Activated T-cell treated with anti-CD3 and anti-CD28 coated beads, Interleukin-2, amount 50 U/mL, for 4 hours (primary cell): Measurements from ENCODE around the gene UBE2E3. TPM values are rescaled to one million over a fixed set of nuclear protein-coding genes. Genes with fewer than 3 reads are reported as not detected.
"Not testable (repeated sequence)": the region's sequence is repeated elsewhere in the genome, so short reads cannot be mapped to it uniquely, and the experiment has no call there.

Experiments
- ATAC-seq, 2 donors: fragments of 200-7000 bp; cut with Tn5 transposase; one replicate each; pipeline ENCODE4 v1.10.0; 2021
- DNase-seq: peaks from one replicate; pipeline ENCODE4 v3.0.0-alpha.2; 2020
- H3K27me3 Mint-ChIP-seq: one replicate; pipeline ENCODE4 v1.8.0; 2021; ENCODE audit warnings: low read depth, mixed read lengths
- H3K36me3 Mint-ChIP-seq: one replicate; pipeline ENCODE4 v1.8.0; 2022; ENCODE audit warnings: mixed read lengths; ENCODE audit not compliant: insufficient read depth
- H3K4me1 Mint-ChIP-seq: one replicate; pipeline ENCODE4 v1.8.0; 2021; ENCODE audit warnings: low read depth, mixed read lengths
- H3K4me3 Mint-ChIP-seq: one replicate; pipeline ENCODE4 v1.8.0; 2021; ENCODE audit warnings: mild to moderate bottlenecking, moderate library complexity, mixed read lengths
- H3K9me3 Mint-ChIP-seq: one replicate; pipeline ENCODE4 v1.8.0; 2021; ENCODE audit warnings: mixed read lengths
- total RNA-seq, 3 donors: library from RNA; stranded (reverse); gene quantifications; one replicate each; pipeline ENCODE4 v1.2.1, GENCODE V29; 2021

UBE2E3 gene
- total RNA-seq, 3 donors from 2014 or later: 30.1 to 33.5 (median 30.7) TPM

DNA sequence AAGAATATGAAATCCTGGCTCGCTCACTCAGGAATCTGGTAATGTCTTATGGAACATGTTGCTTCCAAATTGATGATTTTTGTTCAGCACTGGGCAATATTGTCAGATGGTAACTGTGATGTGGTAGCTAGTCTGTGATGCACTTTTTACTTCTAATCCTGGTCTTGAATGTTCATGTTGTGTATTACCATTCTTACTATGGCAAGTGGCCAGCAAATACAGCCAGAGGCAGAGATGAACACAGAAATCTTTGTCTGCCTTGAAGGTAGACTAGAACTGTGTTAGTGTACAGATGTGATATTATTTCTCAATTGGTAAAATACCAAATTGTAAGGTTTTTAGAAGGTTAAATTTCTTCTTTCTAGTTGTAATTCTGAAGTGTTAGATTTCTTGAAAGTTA is 83.3 kb downstream of the UBE2E3 start:
- no peak for DNase-seq
- no peak overlapping the region for H3K4me3 Mint-ChIP-seq
- H3K27me3 Mint-ChIP-seq: no peaks in the 10 kb centered on the region
- ATAC-seq: no peak
- H3K36me3 Mint-ChIP-seq: peaks cover 2% of the 10 kb centered on the region
- no peaks in the 10 kb centered on the region for H3K4me1 Mint-ChIP-seq
- H3K9me3 Mint-ChIP-seq: no peaks in the 10 kb centered on the region

DNA sequence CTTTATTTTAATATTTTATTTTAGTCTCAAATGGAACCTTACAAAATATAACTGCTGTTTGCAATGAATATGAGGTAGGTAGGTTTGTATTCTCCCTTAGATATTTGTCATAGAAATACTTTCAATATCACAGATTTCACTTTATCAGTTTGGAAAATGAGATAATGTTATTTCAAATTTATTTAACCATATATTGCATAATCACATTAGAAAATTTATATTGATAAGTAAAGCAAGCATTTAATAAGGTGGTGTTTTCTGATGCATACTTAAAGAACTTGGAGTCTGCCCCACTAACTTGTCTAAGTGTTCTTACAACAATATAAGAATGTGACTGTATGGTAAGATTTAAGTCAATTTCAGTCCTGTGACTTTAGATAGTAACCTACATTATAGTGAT is 85.1 kb downstream of the UBE2E3 start:
- H3K4me3 Mint-ChIP-seq: no peak overlapping the region

DNA sequence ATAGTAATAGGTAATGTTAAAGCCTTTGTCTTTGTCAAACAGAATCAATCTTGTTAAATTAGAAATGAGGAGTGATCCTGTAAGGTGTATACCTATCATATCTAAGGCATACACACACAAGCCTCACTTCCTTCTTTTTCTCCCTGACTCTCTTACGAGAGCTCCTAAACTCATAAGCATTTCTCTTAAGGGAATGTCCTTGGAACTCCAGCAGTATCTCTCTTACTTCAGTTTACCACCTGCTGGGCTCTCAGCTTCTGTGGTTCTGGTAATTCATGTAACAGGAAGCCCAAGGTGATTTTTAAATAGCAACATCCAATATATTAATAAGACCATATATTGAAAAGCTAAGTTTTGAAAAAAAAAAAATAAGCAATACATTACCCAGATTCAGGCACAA is 85.9 kb downstream of the UBE2E3 start:
- DNase-seq (no peak), ATAC-seq (no peak)
- H3K36me3 Mint-ChIP-seq: peaks cover 2% of the 10 kb centered on the region
- no peaks in the 10 kb centered on the region for H3K4me1 Mint-ChIP-seq
- no peaks in the 10 kb centered on the region for H3K27me3 Mint-ChIP-seq
- H3K9me3 Mint-ChIP-seq: no peaks in the 10 kb centered on the region
- no peak overlapping the region for H3K4me3 Mint-ChIP-seq

More for the DNA sequence above, 85.1 kb downstream of the UBE2E3 start:
- H3K27me3 Mint-ChIP-seq: no peaks in the 10 kb centered on the region
- no peak for DNase-seq
- H3K4me1 Mint-ChIP-seq: no peaks in the 10 kb centered on the region
- H3K9me3 Mint-ChIP-seq: no peaks in the 10 kb centered on the region
- peaks cover 2% of the 10 kb centered on the region for H3K36me3 Mint-ChIP-seq
- ATAC-seq: no peak

DNA sequence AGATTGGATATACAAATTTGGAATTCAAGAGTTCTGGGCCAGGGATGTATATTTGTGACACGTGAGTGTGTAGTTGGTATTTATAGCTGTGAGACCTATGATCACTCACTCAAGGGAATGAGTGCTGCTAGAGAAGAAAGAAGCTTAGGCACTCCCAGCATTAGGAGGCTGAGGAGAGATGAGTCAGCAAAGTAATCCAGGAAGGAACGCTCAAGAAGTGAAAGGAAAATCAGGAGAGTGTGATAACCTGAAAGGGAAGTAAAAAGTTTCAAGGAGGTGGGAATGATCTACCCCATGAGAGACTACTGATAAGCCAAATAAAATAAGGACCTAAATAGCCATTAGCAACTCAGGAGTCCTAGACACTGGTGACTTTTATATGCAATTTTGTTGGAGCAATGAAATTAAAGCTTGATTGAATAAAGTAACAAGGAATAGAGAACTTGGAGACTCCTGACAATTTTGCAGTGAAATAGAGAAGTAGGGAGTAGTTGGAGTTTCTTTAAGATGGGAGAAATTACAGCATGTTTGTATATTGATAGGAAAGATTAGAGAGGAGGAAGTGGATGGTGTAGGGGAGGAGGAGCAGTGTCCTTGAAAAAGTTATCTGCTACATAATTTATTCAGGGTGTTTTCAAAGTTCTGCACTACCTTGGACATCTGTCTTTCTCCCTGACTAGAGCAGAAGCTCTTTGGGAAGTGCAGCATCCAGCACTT is 89.9 kb downstream of the UBE2E3 start:
- H3K4me1 Mint-ChIP-seq: no peaks in the 10 kb centered on the region
- H3K4me3 Mint-ChIP-seq: no peak overlapping the region
- ATAC-seq (no peak), DNase-seq (no peak)
- H3K9me3 Mint-ChIP-seq: no peaks in the 10 kb centered on the region
- H3K36me3 Mint-ChIP-seq: peaks cover 2% of the 10 kb centered on the region
- no peaks in the 10 kb centered on the region for H3K27me3 Mint-ChIP-seq

- Mint-ChIP-seq H3K9me3 (no peaks in the 10 kb centered on the region), H3K36me3 (peaks cover 2% of the 10 kb centered on the region), H3K27me3 (no peaks in the 10 kb centered on the region), H3K4me3 (no peak overlapping the region), H3K4me1 (no peaks in the 10 kb centered on the region)
- DNase-seq (no peak), ATAC-seq (no peak)
Measured at GRCh38 chr2:181070836-181071200, 90.4 kb downstream of the UBE2E3 start.

GRCh38 chr2:181072486-181073235 is 92.3 kb downstream of the UBE2E3 start:
- peaks cover 2% of the 10 kb centered on the region for H3K4me1 Mint-ChIP-seq
- DNase-seq: no peak
- H3K9me3 Mint-ChIP-seq: no peaks in the 10 kb centered on the region
- ATAC-seq: no peak
- no peaks in the 10 kb centered on the region for H3K27me3 Mint-ChIP-seq
- no peaks in the 10 kb centered on the region for H3K36me3 Mint-ChIP-seq
- no peak overlapping the region for H3K4me3 Mint-ChIP-seq

- ATAC-seq (no peak), DNase-seq (no peak)
- H3K9me3 Mint-ChIP-seq: no peaks in the 10 kb centered on the region
- no peaks in the 10 kb centered on the region for H3K27me3 Mint-ChIP-seq
- no peak overlapping the region for H3K4me3 Mint-ChIP-seq
- peaks cover 2% of the 10 kb centered on the region for H3K4me1 Mint-ChIP-seq
- H3K36me3 Mint-ChIP-seq: no peaks in the 10 kb centered on the region
Measured at GRCh38 chr2:181073896-181074295, 93.5 kb downstream of the UBE2E3 start.

DNA sequence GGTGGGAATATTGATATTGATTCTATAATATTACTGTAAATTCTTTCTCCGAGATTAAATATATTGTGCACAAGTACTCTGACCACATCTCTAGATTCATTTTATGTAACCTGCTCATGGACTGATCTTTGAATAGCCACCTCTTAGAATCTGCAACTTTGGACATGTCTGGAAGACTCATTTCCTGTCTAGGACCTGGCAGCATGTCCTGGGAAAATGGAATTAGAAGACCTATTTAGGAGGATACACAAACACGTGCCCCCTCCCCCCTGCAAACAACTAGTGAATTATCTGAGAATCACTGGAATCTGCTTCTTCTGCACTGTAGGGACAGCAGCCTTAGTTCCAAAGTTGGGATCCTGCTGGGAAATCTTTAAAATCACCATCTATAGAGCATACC is 94.1 kb downstream of the UBE2E3 start:
- Mint-ChIP-seq H3K9me3 (no peaks in the 10 kb centered on the region), H3K4me3 (no peak overlapping the region), H3K36me3 (no peaks in the 10 kb centered on the region), H3K4me1 (peaks cover 2% of the 10 kb centered on the region), H3K27me3 (no peaks in the 10 kb centered on the region)
- no peak for ATAC-seq
- DNase-seq: no peak

DNA sequence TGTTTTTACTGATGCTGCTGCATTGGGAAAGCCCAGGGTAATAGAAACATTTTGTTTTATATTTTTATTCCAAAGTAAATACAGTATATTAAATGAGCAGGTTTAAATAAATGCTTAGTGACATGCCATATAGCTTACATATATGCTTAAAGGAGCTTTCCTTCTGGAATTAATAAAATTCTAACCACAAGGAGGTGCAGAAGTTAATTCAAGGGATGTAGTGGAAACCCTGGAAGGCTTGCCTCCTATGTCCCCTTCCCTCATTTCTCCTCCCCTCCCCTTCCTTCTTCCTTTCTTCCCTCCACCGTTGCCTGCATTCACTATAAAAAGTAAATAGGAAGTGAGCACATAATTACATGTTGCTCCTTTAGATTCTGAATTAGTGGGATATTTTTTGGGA is 96.3 kb downstream of the UBE2E3 start:
- Mint-ChIP-seq H3K4me3 (no peak overlapping the region), H3K4me1 (peaks cover 2% of the 10 kb centered on the region), H3K36me3 (no peaks in the 10 kb centered on the region), H3K9me3 (no peaks in the 10 kb centered on the region), H3K27me3 (no peaks in the 10 kb centered on the region)
- DNase-seq (no peak), ATAC-seq (no peak)

DNA sequence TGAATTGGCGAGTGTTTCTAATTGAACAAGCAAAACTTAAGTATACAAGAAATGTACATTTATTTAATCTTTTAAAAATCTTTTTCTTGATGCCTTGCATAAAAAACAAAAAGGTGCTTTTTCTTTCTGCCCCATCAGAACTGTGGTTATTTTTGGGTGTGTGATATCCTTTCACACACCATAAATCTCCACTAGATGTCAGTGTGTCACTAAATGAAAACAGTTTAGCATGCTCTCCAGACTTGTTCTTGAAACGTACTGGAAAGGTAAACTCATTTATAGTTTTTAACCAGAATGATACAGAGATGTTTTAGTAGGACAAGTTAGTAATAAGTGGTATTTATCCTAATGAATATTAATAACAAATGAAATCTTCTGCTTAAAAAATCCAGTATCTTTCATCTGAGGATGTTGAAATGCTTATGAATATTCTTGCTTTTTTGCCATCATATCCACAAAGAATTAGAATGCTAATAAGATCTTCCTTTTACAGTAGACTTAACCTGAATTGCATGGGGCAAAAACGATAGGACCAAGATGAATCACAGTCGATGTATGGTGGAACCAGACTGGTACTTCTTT is 96.8 kb downstream of the UBE2E3 start:
- ATAC-seq: peak; percentile 77
- H3K36me3 Mint-ChIP-seq: no peaks in the 10 kb centered on the region
- H3K4me1 Mint-ChIP-seq: peaks cover 2% of the 10 kb centered on the region
- H3K9me3 Mint-ChIP-seq: no peaks in the 10 kb centered on the region
- DNase-seq: no peak
- no peaks in the 10 kb centered on the region for H3K27me3 Mint-ChIP-seq
- no peak overlapping the region for H3K4me3 Mint-ChIP-seq

DNA sequence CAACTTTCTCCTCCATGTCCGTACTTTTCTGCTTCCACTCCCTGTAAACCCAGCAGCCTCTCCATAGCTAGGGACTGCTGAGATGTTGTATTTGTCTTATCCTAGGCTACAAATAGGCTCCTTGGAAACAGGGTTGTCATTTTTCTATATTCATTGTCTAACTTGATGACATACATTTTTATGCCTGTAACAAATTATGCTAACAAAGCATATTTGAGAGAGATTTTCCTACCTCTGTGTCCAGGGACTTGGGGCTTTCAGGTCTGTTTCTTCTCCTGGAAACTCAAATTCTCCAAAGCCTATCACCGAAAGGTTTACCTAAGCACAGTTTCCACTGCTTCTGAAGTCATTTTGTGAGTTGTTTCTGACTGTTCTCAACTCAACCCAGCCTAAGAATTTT is 102.7 kb downstream of the UBE2E3 start:
- H3K9me3 Mint-ChIP-seq: no peaks in the 10 kb centered on the region
- DNase-seq: no peak
- H3K4me1 Mint-ChIP-seq: no peaks in the 10 kb centered on the region
- H3K4me3 Mint-ChIP-seq: no peak overlapping the region
- no peak for ATAC-seq
- no peaks in the 10 kb centered on the region for H3K36me3 Mint-ChIP-seq
- peaks cover 1% of the 10 kb centered on the region for H3K27me3 Mint-ChIP-seq

DNA sequence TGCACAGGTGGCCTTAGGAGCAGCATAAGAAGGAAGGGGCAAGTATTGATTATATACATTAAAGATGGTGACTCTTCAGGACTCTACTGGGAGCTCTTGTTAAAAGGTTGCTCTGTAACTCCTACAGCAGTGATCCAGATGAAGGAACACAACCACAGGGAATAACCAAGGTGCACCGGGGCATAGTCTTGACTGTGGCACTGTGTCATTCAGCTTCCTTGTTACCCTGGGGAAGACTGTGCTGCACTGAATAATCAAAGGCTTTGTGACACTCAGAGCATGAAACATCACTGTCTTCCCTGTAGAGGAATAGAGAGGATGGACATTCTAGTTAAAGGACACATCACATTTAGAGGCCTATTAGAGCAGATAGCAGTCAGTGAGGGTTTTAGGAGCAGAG is 105.3 kb downstream of the UBE2E3 start:
- no peak overlapping the region for H3K4me3 Mint-ChIP-seq
- H3K9me3 Mint-ChIP-seq: no peaks in the 10 kb centered on the region
- H3K36me3 Mint-ChIP-seq: no peaks in the 10 kb centered on the region
- no peaks in the 10 kb centered on the region for H3K4me1 Mint-ChIP-seq
- H3K27me3 Mint-ChIP-seq: peaks cover 1% of the 10 kb centered on the region
- DNase-seq: no peak
- ATAC-seq: no peak

DNA sequence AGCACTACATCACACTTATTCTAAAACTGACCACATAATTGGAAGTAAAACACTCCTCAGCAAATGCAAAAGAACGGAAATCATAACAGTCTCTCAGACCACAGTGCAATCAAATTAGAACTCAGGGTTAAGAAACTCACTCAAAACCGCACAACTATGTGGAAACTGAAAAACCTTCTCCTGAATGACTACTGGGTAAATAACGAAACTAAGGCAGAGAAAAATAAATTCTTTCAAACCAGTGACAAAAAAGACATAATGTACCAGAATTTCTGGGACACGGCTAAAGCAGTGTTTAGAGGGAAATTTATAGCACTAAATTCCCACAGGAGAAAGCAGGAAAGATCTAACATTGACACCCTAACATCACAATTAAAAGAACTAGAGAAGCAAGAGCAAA is 111.5 kb downstream of the UBE2E3 start:
- not testable (repeated sequence) for H3K36me3 Mint-ChIP-seq, DNase-seq, H3K4me1 Mint-ChIP-seq, H3K27me3 Mint-ChIP-seq, ATAC-seq, H3K4me3 Mint-ChIP-seq
- peaks cover 17% of the 10 kb centered on the region for H3K9me3 Mint-ChIP-seq

GRCh38 chr2:181095486-181095885 is 115.1 kb downstream of the UBE2E3 start:
- no peak for ATAC-seq
- H3K27me3 Mint-ChIP-seq: no peaks in the 10 kb centered on the region
- peaks cover 5% of the 10 kb centered on the region for H3K4me1 Mint-ChIP-seq
- peaks cover 17% of the 10 kb centered on the region for H3K9me3 Mint-ChIP-seq
- no peak for DNase-seq
- H3K36me3 Mint-ChIP-seq: no peaks in the 10 kb centered on the region
- H3K4me3 Mint-ChIP-seq: no peak overlapping the region

GRCh38 chr2:181103659-181104058 is 123.3 kb downstream of the UBE2E3 start:
- no peaks in the 10 kb centered on the region for H3K36me3 Mint-ChIP-seq
- peaks cover 37% of the 10 kb centered on the region for H3K4me1 Mint-ChIP-seq
- no peaks in the 10 kb centered on the region for H3K9me3 Mint-ChIP-seq
- ATAC-seq: no peak
- no peak for DNase-seq
- no peaks in the 10 kb centered on the region for H3K27me3 Mint-ChIP-seq
- no peak overlapping the region for H3K4me3 Mint-ChIP-seq
